Nucleus accumbens (tissue), 56 donors: ENCODE data around the gene SORBS2.

Source experiments
- DNase-seq, 56 donors: peaks; one replicate each; lab custom pipeline; 2025; lab: John Stamatoyannopoulos, UW

SORBS2 gene

DNA sequence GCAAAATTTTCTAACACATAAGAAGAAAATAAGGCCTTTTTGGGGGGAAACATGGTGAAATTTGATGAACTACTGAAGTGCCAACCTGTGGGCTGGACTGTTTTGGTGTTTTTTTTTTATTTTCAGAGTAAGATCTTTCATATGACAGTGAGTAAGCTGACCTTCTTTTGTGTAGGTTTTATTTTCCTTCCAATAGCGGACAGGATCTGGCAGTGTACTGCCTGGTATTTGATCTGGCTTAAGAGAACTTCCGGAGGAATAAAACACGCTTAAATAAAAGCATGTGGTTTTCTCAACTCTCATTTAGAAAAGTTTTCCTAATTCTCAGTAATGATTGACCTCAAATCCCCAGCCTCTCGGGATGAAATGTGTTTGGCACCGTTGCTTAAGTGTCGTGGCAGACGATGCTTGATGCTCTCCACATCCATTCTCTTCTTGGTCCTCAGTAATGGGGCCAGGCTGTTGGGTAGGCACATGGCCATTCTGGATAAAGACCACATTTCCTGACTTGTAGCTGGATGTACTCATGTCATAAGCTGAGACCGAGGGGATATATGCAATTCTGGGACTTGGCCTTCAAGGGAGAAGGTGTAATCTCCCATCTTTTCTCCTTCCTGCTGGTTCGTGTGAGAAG, 211.1 kb downstream of the SORBS2 start:
- no peak for DNase-seq

DNA sequence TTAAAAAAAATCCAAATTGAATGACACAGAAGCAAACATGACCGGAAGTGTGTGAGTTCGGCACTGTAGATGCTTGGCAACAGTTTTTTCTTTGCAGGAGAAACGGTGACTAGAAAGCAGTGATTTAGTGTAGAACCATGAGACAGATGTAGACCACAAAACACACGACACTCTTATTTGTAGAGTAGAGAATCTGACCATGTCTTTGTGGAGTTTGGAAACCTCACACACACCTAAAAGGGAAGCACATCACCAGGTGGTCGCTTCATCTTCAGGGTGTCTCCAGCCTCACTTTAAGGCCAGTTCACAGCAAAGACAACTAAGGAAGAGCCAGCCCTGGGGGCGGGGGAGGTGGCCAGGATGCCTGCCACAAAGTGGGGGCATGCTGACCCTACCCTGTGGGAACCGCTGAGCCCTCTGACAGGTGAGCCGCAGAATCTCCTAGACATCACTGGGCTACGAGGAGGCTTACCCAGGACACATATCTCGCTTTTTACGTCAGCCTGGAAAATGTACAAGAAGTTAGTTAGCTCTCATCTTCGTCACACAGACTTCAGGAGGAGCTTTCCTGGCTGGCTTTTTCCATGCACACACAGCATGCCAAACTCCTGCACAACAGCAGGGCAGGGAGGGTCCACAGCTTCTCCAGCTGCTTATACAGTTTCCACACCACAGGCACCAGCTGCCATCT, 212.3 kb downstream of the SORBS2 start:
- no peak for DNase-seq

DNA sequence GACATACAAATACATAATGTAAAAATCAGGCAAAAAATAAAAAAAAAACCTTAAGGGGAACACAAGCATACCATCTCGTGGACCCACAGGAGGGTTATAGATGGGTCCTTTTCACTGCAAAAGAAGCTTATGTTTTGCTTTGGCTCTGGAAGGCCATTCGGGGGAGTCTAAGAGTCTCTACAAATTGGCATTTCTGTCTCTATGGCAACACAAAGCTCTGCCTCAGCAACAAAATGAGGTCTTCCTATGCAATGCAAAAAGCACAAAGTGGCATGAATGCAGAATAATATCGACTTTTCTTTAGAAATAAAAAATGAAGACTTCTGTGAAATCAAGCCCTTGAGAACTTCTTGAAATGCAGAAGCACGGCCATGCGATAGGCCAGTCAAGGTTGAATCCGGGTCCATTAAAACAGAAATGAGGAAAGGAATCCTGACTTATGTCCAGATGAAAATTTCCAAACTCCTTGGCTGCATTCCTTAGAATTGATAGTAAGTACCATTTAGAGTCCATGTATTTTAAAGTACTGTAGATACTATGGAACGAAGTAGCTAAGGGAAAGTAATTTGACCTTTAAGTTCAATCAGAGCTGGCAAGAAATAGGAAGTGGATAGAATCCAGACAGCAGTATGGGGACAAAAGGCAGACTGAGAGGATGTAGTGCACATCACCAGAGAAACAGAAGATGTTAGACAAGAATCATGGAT, 213.0 kb downstream of the SORBS2 start:
- no peak for DNase-seq

DNA sequence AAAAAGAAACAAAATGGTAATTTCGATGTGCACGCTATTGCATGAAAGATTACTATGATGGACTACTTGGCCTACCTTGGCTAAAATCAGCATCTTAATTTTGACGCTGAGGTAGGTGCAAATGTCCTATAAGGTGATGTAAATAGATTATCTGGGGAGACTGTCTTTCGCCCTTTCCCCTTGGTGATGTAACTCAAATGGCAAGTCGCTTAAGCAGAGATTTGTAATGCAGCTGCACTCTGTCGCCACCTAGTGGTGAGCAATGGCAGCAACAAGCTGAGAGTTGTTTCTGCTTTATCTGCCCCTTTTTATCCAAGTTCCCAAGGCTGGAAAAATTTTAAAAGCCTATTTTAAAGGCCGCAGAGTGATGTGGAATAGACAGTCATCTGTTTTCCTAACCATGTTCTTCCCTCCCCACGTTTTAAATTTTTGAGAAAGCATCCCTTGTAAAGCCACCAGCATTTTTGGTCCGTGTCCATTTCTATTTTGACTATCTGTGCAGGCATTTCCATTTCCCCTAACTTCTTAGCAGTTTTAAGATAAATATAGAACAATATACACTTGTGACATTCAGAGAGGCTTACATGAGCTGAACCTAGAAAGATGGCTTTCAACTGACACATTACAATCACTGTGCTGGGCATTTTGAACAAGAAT, 214.3 kb downstream of the SORBS2 start:
- peak in 49 of 56 donors; percentile 6 to 79 (median 51) for DNase-seq

DNA sequence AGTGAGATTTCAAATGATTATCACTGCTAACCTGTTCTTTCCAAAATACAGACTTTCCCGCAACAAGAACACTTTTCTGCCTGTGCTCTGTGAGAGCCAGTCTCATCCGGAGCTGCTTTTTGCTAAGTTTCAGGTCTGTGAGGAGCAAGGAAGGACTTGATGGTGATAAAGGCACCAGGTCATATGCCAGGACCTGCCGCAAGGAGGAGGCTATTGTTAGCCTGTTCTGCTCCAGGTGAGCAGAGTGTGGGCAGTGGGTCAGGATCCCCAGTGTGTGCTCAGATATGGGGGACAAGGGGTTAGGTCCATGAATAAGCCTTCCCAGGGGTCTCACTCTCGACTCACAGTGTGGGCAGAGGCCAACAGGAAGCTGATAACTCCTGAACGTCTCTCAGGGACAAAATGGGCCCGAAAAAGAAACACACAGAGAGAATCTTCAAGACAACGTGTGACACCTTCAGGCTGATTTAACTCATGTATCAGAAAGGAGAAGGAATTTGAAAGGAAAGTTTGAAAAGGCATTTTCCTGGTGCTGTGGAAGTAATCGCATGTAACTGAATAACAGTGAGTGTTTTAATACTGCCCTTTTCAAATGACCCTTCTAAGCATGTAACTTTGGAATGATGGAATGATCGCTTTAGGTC, 219.0 kb downstream of the SORBS2 start:
- no peak for DNase-seq

DNA sequence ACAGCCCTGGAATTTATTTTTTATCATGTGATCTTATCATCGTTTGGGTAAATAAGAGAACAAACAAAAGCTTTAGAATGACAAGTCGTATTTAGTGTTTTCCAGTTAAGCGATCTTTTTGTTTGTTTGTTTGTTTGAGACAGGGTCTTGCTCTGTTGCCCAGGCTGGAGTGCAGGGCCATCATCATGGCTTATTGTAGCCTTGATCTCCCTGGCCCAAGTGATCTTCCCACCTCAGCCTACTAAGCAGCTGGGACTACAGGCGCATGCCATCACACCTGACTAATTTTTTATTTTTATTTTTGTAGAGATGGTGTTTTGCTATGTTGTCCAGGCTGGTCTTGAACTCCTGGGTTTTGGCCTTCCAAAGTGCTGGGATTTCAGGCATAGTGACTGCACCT, 219.6 kb downstream of the SORBS2 start:
- DNase-seq = no peak

DNA sequence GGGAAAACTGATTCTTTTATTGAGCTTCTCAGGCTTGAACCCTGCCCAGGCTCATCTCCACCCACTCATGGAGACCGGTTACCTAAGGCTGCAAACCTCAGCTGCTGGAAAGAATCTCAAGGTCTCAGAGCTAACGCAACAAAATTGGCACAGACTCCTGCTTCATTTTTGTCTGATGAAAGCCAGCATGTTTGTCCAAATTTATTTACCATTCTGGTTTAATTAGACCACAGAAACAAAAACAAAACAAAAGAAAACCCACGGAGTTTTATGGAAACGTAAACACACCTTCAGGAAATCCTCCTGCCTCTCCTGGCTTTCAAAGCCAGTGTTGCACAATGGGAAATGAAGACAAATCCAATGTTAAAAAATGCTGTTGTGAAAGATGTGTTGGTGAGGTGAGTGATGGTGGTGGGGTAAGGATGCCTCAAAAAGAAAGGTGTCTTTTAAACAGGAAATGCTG, 220.3 kb downstream of the SORBS2 start:
- no peak for DNase-seq

DNA sequence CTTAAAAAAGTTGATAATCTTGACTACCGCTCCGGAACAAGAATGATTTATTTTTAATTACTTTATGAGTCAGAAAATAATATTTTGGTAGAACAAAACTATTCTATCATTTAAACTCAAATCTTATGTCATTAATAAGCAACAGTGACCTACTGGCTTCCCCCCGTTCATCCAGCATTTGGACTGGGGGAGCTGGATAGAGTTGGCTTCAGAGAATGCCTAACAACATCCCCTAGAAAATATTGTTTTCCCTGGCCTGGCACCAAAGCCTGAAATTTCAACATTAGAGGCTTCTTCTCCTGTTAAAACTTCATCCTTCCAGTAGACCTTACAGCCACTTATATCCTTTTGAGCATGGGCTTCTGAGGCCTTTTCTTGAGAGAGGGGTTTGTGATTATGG, 221.0 kb downstream of the SORBS2 start:
- DNase-seq = no peak

DNA sequence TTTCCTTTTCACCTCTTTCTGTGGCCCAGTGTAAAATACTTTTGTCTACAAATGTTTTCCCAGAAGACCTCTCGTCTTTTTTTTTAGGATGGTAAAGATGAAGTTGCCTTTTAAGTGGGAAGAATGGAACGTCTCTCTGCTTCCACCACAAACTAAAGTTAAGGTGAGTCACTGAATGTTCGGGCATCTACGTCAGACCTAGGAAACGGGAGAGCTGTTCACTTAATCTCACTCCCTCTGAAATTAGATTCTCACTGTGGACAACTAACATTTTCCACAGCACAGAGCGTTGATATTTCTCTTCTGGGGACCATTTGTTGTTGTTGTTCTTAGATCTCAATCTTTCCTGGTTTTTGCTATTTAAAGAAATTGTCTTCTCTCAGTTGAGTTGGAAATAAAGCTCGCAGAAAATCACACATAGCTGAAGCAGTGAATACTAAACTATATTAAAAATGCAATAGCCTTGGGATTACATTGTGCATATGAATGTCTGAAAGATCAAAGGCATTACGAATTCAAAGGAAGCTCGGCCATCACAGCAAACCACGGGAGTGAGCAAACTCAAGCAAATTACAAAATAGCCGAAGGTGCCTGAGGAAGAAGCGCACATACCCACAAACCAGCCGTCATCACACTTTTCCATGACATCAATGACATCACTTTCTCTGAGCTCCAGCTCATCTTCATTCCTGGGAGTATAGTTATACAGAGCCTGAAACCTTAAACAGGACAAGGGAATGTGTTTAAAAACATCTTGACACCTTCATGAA, 222.7 kb downstream of the SORBS2 start:
- no peak for DNase-seq

DNA sequence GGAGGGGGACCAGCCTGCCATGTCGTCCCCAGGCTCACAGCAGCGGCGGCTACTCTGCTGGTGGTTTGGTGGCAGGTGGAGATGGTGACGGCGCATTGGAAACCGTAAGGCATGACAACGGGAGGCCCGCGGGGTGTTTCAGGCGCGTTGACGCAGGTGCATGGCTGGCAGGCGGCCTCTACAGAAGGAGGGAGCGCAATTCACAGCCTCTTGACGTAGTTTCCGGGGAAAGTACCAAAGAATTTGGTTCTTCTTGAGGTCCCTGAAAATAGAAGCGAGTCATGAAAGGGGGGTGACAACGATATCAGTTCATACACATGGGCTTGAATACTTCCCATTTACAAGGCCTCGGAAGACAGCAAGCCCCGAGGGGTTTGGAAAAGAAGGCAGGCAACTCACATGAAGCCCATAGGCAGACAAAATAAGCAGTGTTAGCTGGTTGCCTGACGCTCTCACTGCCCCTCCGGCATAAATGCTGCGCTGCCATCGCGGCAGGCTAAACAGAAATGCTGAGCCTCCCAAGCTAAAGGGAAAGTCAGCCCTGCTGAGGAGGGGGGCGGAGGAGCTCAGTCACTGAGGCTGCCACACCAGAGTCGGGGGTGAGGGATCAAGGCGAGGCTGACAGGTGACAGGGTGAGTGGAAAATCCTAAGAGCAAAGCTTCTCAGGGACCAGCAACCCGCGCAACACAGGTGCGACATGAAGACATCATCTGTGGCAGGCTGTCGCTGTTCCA, 224.4 kb downstream of the SORBS2 start:
- DNase-seq = peak in 6 of 56 donors; percentile 7 to 21 (median 15)

DNA sequence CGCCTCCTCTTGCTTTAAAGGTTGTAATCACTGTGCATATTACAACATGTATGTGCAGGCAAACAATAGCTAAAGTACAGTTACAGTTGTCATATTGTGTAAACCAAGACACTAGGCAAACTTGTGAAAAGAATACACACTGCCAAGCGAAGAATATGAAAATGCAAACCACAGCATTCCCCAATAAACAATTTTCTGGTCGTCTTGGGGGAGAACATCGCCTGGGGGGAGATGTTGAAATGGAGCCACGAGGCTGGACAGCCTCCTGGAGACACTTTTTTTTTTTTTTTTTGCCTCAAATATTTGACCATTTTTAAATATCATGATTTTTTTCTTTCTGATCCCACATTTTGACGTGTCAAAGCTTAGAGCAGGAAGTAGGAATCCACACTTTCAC, 225.0 kb downstream of the SORBS2 start:
- DNase-seq = no peak

DNA sequence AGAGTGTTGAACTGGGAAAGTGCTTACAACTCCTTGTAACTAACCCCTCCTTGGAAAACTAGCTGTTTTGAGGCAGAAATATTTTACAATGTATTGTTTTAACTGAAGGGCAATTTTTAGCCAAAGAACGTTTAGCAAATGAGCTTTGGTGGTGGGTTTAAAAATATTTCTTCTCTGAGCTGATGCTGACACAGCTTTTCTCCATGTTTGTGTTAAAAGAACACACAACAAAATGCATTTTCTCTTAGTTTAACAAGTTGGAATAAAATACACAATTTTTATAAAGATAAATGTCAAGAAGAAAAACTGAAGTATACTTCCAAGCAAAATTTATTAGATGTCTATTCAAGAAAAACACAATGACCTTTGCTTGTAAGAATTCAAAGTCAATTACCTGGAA, 226.8 kb downstream of the SORBS2 start:
- no peak for DNase-seq

DNA sequence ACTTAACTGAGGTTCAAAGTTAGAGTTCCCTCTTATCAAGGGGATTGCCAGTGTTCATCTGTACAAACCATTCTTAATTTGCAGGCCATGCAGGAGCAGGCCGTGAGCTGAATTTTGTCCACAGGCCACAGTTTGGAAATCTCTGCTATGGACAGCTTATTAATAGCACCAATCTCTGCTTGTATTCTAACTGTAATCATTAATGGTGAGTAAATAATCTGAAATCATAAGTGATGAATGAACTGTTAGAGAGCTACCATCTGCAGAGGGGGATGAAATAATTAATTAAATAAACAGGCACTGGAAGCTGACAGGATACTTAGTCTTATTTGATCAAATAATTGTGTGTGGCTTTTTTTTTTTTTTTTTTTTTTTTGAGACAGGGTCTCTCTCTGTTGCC, 228.2 kb downstream of the SORBS2 start:
- DNase-seq = no peak

DNA sequence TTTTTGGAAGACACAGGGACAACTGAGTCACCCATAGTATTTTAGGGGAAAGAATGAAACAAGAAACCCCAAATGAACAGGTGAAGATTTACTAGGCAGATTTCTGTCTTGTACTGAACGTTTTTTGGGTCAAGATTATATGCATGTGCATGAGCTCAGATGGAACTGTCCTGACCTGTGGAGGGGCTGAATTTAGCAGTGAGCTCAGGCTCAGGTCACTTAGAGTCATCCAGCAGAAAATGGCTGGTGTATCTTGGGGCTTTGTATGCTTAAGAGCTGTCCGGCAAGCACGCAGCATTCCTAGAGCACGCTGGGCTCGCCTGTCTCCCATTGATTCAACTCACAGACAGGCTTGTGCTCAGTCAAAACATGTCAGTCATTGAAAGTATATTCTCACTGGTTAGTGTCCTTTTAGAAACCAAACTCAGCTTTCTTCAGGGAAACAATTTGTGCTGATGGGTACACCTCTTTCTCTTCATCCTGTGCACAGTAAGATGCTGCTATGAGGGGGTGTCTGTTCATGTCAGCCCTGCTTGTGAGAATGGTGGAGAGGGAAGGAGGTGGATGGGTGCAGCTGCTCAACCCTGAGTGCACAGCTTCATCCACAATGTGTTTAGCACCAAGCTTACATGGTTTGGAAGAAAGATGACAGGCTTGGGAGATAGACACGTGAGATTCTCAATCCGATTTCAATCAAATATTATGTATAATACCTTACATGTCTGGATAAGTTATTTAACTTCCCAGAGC, 229.2 kb downstream of the SORBS2 start:
- DNase-seq = peak in 14 of 56 donors; percentile 3 to 53 (median 32)

DNA sequence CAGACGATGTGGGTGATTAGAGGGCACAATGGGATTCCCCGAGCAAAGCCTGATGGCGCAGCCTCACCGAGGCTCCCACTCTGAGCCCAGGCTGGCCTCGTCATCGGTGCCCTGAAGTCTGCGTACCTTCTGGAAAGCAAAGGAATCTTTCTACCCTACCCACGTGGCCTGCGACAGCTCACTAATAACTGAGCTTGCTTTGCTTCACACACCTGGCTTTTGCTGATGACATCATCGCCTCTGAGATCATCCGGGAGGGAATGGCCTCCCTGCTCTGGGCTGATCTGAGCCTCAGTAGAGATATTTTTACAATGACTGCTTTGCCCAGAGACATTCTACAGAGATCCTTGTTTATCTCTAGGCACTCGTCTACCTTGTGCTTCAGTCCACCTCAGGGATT, 231.3 kb downstream of the SORBS2 start:
- DNase-seq = peak in 1 of 56 donors; percentile 22

DNA sequence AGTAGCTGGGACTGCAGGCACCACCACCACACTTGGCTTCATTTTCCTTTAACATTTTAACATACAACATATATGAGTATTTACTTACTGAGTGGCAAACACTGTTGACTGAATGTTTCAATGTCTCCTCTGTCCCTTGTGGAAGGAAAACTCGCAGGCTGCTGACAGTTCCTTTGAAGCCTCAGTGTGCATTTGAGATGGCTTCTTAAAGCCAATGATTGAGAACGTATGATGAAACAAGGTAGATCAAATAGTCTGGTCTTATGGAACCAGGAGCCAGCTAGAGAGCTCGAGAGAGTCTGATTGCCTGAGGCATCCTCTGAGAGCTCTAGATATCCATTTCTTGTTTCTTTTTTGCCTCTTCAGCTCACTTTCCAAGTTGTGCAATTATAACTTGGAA, 233.7 kb downstream of the SORBS2 start:
- no peak for DNase-seq

DNA sequence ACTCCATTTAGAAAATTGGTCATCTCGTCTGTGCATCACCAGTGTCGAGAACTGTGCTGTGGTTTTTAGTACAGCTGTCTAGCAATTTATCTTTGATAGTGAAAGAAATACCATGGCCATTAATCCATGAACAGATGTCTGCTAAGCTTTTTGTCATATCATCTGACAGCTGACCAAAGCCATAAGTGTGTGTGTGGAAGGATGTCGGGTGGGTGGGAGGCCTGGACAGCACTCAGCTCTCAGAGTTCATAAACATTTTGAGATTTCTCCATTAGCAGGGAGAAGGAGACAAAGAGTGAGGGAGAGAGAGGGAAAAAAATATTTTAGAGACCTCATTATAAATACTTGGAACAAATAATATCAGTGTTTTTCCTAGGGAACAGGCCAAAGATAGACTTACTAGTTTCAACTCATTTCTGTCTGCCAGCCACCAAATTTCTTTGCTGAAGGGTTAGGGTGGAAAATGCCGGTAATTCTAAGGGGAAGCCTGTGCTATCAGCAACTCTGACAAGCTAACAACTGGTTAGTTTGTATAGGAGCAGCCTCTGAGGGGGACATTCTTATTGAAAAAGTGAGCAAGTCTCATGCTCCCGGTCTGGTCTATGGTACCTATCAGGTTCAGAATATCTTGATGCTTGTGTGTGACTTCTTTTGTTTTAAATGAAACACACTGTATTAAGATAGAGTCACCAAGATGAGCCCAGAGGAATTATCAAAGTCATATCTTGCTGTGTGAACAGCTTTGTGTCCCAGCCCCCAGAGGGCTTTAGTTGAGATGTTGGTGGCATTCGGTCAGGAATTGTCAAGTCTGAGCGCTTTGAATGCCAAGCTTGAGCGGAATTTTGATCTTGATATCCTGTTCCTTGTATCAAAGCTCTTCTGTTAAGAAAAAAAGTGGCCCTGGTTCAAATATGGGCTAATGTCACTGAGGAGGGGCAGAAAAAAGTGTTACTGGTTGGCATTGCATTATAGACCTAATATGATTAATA, 234.7 kb downstream of the SORBS2 start:
- DNase-seq = no peak
